IPS-20b (cell line): ENCODE data around the gene PDE9A.

Experiments used
- H3K27ac ChIP-seq: one replicate; pipeline ENCODE4 v1.5.1; 2013; ENCODE audit warnings: low read length
- H3K27me3 ChIP-seq: 2 replicates; pipeline ENCODE4 v1.6.1; 2013; ENCODE audit warnings: mild to moderate bottlenecking, low read length, inconsistent platforms; ENCODE audit not compliant: insufficient read depth
- H3K36me3 ChIP-seq: 2 replicates; pipeline ENCODE4 v1.6.1; 2013; ENCODE audit warnings: low read depth, mild to moderate bottlenecking, inconsistent platforms, low read length, moderate library complexity; ENCODE audit not compliant: insufficient read depth
- H3K4me1 ChIP-seq: 2 replicates; pipeline ENCODE4 v1.6.1; 2013; ENCODE audit warnings: mild to moderate bottlenecking, control low read depth, inconsistent platforms, low read length, moderate library complexity; ENCODE audit not compliant: insufficient read depth
- H3K4me3 ChIP-seq: 2 replicates; pipeline ENCODE4 v1.5.1; 2013; ENCODE audit warnings: mild to moderate bottlenecking, low read length, inconsistent platforms
- H3K9ac ChIP-seq: 2 replicates; pipeline ENCODE4 v1.6.1; 2013; ENCODE audit warnings: low read depth, mild to moderate bottlenecking, inconsistent platforms, low read length, moderate library complexity
- H3K9me3 ChIP-seq: 2 replicates; pipeline ENCODE4 v1.6.1; 2013; ENCODE audit warnings: mild to moderate bottlenecking, low read depth, low read length, inconsistent platforms; ENCODE audit not compliant: insufficient read depth

PDE9A gene

DNA sequence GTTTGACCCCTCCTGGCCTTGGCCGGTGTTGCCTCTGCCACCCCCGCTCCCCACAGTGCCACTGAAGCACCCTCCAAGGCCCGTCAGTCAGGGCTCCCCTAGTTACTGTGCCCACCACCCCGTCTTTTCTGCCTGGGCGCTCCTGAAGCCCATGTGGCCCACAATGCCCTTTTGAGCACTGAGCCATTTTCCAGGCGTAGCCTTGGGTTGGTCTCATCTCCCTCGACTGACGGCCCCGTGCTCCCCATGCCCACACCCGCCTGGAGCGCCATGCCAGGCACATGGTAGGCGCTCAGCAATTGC is 118.0 kb downstream of the PDE9A start:
- no peaks in the 10 kb centered on the region for H3K4me1 ChIP-seq
- no peak overlapping the region for H3K27ac ChIP-seq
- no peak overlapping the region for H3K9ac ChIP-seq
- no peak overlapping the region for H3K4me3 ChIP-seq
- H3K36me3 ChIP-seq: peaks cover 85% of the 10 kb centered on the region
- no peaks in the 10 kb centered on the region for H3K9me3 ChIP-seq
- no peaks in the 10 kb centered on the region for H3K27me3 ChIP-seq

DNA sequence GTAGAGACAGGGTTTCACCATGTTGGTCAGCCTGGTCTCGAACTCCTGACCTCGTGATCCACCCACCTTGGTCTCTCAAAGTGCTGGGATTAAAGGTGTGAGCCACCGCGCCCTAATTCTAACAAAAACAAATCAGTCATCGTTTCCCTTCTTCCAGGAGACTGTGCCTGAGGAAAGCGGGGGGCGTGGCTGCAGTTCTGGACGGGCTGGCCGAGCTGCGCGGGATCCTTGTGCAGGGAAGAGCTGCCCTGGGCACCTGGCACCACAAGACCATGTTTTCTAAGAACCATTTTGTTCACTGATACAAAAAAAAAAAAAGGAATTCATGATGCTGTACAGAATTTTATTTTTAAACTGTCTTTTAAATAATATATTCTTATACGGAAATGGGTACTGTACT is 121.7 kb downstream of the PDE9A start:
- H3K9me3 ChIP-seq: no peaks in the 10 kb centered on the region
- H3K9ac ChIP-seq: no peak overlapping the region
- H3K36me3 ChIP-seq: peaks cover 51% of the 10 kb centered on the region
- H3K27me3 ChIP-seq: peaks cover 10% of the 10 kb centered on the region
- no peak overlapping the region for H3K27ac ChIP-seq
- H3K4me3 ChIP-seq: no peak overlapping the region
- peaks cover 4% of the 10 kb centered on the region; the same call in 1 of the 2 replicates for H3K4me1 ChIP-seq

DNA sequence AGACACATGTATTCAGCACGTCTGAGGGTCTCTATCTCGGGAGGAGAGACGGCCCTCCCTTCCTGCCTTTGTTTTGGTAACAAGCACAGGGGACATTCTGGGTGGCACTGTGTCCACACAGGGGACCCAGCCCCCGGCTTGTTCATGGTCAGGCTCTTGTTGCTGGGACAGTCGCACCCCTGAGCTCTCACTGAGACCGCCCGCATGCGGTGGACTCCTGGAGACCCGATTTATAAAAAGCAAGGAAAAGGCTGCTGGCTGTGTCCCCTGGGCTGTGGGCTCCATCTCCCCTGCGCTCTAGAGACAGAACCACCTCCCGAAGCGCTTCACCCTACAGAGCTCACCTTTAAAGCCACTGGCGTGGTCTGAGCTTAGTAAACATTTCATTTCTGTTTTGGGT is 122.5 kb downstream of the PDE9A start:
- peaks cover 8% of the 10 kb centered on the region; the same call in 1 of the 2 replicates for H3K4me1 ChIP-seq
- no peak overlapping the region for H3K9ac ChIP-seq
- H3K27me3 ChIP-seq: peaks cover 18% of the 10 kb centered on the region
- H3K9me3 ChIP-seq: no peaks in the 10 kb centered on the region
- H3K27ac ChIP-seq: no peak overlapping the region
- no peak overlapping the region for H3K4me3 ChIP-seq
- H3K36me3 ChIP-seq: peaks cover 44% of the 10 kb centered on the region

DNA sequence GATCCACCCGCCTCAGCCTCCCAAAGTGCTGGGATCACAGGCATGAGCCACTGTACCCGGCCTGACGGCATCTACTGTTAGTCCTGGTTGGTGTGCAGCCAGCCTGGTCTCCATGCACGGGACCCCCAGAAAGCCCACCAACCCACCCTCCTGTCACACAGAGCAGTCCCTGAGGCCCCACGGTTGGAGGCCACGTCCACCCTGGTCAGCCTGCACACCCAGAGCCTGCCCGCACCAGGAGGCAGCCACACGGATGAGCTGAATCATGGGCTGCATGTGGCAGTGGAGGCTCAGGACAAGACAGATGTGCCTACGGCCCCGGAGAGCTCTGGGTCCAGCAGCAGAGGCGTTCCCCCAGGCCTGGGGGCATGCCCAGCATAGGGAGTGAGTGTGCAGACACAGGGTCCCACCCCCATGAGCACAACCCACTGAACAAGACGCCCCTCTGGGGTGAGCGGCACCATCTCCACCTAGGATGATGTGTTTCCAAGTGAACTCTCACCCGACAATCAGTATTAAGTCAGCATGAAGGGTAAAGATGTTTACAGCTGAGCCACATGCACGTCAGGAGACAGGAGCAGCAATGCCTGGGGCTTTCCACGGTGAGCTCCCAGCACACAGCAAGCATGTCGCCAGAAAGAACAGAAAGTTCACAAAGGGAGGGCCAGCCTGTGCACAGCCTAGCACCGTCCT is 123.8 kb downstream of the PDE9A start:
- Histone ChIP-seq H3K9ac (no peak overlapping the region), H3K36me3 (peaks cover 31% of the 10 kb centered on the region), H3K4me1 (peaks cover 10% of the 10 kb centered on the region; the same call in 1 of the 2 replicates), H3K9me3 (no peaks in the 10 kb centered on the region), H3K4me3 (no peak overlapping the region), H3K27ac (no peak overlapping the region), H3K27me3 (peaks cover 30% of the 10 kb centered on the region)

DNA sequence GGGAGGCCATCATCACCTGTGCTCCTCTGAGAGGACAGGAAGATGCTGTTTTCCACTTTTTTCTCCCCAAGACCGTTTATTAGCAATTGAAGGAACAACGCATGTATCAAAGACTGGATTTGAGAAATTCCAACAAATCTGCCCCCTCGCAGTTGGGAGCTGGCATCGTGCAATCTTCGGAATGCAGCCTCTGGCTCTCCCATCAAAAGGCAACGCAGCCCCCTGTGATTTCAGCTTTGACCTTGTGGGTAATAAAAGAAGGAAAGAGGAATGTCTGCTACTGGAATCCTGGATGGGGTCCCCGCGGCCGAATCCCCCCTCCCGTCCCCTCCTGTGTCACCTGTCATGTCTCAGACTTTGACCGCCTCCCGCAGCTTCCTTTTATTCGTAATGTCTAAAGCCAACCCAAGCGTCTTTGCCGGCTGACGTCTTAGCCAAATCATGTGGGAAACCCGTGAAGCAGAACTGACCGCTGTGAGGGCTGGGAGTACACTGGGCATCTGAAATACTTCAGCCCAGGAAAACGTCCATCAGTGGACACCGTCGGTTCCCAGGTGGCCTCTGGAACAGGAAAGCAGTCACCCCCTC is 124.4 kb downstream of the PDE9A start:
- no peak overlapping the region for H3K9ac ChIP-seq
- H3K27me3 ChIP-seq: peaks cover 37% of the 10 kb centered on the region
- H3K4me3 ChIP-seq: no peak overlapping the region
- peaks cover 25% of the 10 kb centered on the region for H3K36me3 ChIP-seq
- no peaks in the 10 kb centered on the region for H3K9me3 ChIP-seq
- H3K4me1 ChIP-seq: peaks cover 11% of the 10 kb centered on the region; the same call in 1 of the 2 replicates
- no peak overlapping the region for H3K27ac ChIP-seq

DNA sequence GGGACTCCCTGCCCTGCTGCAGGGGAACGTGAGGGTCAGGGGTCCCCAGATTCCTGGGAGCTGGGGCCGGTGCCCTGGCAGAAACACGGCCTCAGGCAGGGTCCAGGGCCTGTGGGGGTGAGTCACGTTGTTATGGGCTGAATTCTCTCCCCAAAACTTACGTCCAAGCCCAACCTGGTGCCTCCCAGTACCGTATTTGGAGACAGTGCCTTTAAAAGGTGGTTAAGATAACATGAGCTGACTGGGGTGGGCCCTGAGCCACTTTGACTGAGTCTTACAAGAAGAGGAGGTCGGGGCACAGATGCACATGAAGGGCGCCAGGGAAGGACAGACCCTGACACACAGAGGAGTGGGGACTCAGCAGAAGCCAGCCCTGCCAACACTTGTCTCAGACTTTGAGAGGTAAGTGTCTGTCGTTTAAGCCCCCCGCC is 126.0 kb downstream of the PDE9A start:
- Histone ChIP-seq H3K4me1 (peaks cover 18% of the 10 kb centered on the region; the same call in 1 of the 2 replicates), H3K4me3 (no peak overlapping the region), H3K9ac (no peak overlapping the region), H3K27me3 (peaks cover 47% of the 10 kb centered on the region), H3K36me3 (peaks cover 14% of the 10 kb centered on the region), H3K9me3 (no peaks in the 10 kb centered on the region), H3K27ac (no peak overlapping the region)

DNA sequence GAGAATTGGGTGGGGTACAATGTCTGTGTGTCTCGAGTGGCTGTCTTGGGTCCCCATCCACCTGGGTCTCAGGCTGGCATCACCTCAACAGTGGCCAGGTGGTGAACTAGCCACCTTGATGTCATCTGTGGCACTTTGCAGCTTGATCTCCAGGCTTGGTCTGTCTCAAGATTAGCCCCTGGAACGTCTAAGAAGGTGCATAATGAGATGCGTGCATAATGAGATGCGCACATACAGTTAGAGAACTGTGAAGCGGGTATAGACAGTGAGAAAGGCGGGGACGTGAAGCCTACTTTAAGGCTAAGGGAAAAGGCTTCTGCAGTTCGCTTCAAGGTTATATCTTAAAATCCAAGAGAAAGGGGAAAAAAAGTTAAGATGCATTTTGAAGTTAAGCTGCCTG is 127.2 kb downstream of the PDE9A start:
- no peaks in the 10 kb centered on the region for H3K9me3 ChIP-seq
- peak overlapping the region; percentile 76; the same call in 1 of the 2 replicates for H3K4me3 ChIP-seq
- no peak overlapping the region for H3K27ac ChIP-seq
- H3K27me3 ChIP-seq: peaks cover 47% of the 10 kb centered on the region
- peaks cover 18% of the 10 kb centered on the region; the same call in 1 of the 2 replicates for H3K4me1 ChIP-seq
- H3K9ac ChIP-seq: no peak overlapping the region
- peaks cover 9% of the 10 kb centered on the region; the same call in 1 of the 2 replicates for H3K36me3 ChIP-seq

DNA sequence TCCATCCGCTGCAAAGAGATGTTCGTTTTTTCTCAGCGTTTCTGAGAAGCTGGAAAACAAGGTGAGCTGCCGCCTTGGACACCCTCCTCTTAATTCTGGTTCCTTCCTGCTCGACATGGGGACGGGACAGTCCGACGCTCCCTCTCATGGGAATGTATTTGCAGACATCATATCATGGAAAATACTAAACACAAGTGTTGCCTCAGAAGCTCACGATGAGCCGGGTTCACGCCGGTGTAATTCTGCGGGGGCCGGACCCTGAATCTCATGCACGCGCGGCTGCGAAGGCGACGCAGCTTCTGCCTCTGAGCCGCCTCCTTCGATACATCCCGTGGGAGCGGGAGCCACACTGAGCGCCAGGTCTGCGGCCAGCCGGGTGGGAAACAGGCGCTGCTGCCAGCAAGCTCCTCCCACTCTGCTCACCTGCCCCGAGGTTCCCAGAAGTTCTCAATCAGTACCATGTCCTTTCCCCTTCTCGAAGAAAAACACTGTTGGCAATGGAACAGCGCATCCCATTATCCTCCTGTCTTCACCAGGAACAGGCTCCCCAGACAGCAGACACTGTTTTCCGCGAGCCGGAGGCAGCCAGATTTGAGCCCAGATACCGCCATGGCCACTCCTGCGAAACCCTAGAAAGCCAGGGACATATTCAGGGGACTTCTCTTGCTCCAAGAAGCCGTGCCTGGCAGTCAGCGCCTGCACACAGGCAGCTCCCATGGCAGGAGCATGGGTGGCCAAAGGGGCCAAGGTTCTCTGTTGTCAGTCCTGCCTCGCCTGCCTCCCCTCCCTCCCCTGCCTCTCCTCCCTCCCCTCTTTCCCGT is 127.9 kb downstream of the PDE9A start:
- Histone ChIP-seq H3K4me1 (peaks cover 18% of the 10 kb centered on the region; the same call in 1 of the 2 replicates), H3K27me3 (peaks cover 47% of the 10 kb centered on the region), H3K4me3 (peak overlapping the region; percentile 76), H3K36me3 (peaks cover 4% of the 10 kb centered on the region; the same call in 1 of the 2 replicates), H3K9me3 (no peaks in the 10 kb centered on the region), H3K9ac (no peak overlapping the region; the same call in 1 of the 2 replicates), H3K27ac (no peak overlapping the region)

DNA sequence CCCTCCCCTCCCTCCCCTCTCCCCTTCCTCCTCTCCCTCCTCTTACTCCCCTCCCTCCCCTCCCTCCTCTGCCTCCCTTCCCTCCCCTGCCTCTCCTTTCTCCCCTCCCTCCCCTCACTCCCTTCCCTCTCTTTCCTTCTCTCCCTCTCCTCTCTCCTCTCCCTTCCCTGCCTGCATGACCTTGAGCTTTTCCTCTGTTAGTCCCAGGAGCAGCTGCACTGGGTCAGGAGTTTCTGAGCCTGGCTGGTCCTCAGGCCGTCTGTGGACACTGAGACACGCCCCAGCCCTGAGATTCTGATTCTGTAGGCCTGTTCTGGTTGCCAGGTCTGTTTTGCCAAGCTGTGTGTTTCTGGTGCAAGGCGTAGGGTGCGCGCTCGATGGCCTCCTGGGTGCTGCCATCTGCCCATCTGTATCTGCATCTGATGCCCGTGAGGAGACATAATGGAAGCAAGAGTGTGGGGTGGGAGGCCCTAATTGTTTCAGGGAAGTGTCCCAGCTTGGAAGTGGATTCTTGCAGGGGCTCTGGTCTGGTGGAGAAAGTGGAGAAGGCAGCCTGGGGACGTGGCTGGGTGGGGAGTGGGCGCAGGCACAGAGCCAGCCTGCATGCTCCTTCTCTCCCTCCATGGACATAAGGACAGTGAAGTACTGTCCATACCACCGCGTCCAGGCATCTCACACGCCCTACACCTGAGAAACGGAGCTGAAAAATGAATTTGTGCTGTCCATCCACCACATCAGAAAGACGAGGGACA is 128.7 kb downstream of the PDE9A start:
- Histone ChIP-seq H3K4me3 (peak overlapping the region; percentile 76; the same call in 1 of the 2 replicates), H3K4me1 (peaks cover 18% of the 10 kb centered on the region; the same call in 1 of the 2 replicates), H3K27me3 (peaks cover 47% of the 10 kb centered on the region), H3K9me3 (no peaks in the 10 kb centered on the region), H3K36me3 (no peaks in the 10 kb centered on the region), H3K9ac (no peak overlapping the region), H3K27ac (no peak overlapping the region)

DNA sequence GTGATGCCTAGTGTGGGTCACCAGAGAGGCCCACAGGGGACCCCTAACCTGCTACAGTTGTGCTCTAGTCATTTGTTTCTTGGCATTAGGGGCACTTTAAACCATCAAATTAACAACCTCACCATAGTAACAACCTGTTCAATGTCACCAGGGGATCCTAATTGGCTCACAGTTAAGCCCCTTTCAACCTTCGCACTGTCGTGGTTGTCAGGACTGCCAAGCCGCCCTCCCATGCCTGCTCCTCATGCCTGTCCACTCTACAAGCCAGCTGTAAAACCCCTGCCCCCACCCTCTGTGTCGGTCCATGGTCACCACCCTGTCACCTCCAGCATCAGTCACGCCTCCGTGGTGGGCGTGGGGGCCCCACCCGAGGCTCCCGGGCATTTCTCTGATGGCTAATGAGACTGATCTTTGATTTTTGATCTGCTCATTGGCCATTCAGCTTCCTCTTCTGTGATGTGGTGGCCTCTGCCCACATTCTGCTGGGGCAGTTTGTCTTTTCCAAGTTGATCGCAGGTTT is 129.4 kb downstream of the PDE9A start:
- Histone ChIP-seq H3K27ac (no peak overlapping the region), H3K4me1 (peaks cover 18% of the 10 kb centered on the region; the same call in 1 of the 2 replicates), H3K36me3 (no peaks in the 10 kb centered on the region), H3K27me3 (peaks cover 47% of the 10 kb centered on the region), H3K9ac (no peak overlapping the region), H3K9me3 (no peaks in the 10 kb centered on the region), H3K4me3 (no peak overlapping the region)

DNA sequence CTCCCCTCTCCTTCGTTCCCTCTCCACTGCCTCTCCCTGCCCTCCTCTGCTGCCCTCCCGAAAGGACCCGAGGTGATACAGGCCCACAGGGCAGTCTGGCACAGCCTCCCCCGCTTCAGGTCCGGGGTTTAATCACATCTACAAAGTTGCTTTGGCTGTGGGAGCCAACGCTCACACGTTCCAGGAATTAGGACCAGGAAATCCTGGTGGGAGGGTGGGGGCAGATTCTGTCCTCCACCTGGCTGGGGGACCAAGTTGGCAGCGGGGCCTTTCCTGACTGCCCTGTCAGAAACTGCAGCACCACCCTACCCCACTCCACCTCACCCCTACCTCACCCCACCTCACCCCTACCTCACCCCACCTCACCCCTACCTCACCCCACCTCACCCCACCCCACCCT is 130.9 kb downstream of the PDE9A start:
- Histone ChIP-seq H3K36me3 (no peaks in the 10 kb centered on the region), H3K4me1 (peaks cover 17% of the 10 kb centered on the region; the same call in 1 of the 2 replicates), H3K9ac (no peak overlapping the region; the same call in 1 of the 2 replicates), H3K9me3 (no peaks in the 10 kb centered on the region), H3K27ac (no peak overlapping the region), H3K27me3 (peaks cover 45% of the 10 kb centered on the region), H3K4me3 (no peak overlapping the region; the same call in 1 of the 2 replicates)
